Neural cell (in vitro differentiated cells): ENCODE measurements around the gene BST2. TPM values are rescaled to one million over a fixed set of nuclear protein-coding genes. Genes with fewer than 3 reads are reported as not detected.

Source experiments
- H2AFZ ChIP-seq: fragments of 200-600, 300-800 bp; sonication (generic), shearing (Covaris generic); 2 replicates; pipeline ENCODE4 v1.6.0; 2014; ENCODE audit warnings: low read depth, mild to moderate bottlenecking, antibody characterized with exemption, low read length, moderate library complexity
- H3F3A ChIP-seq: fragments of 200-600 bp; shearing (Covaris generic); 2 replicates; pipeline ENCODE4 v1.6.1; 2016; ENCODE audit warnings: mild to moderate bottlenecking, moderate library complexity, mixed read lengths, antibody characterized with exemption, low read length; ENCODE audit not compliant: insufficient read depth, poor library complexity, severe bottlenecking
- H3K27ac ChIP-seq: fragments of 200-600, 300-800 bp; sonication (generic), shearing (Covaris generic); 2 replicates; pipeline ENCODE4 v1.5.1; 2014; ENCODE audit warnings: mild to moderate bottlenecking, low read length, moderate library complexity
- H3K27me3 ChIP-seq: fragments of 300-800, 200-600 bp; sonication (generic), shearing (Covaris generic); 2 replicates; pipeline ENCODE4 v1.6.0; 2014; ENCODE audit warnings: mild to moderate bottlenecking, low read depth, low read length, moderate library complexity; ENCODE audit not compliant: insufficient read depth
- H3K36me3 ChIP-seq: fragments of 300-800, 200-600 bp; sonication (generic), shearing (Covaris generic); 2 replicates; pipeline ENCODE4 v1.5.1; 2014; ENCODE audit warnings: mild to moderate bottlenecking, antibody characterized with exemption, low read length, moderate library complexity; ENCODE audit not compliant: insufficient read depth
- H3K4me2 ChIP-seq: fragments of 300-800, 200-600 bp; sonication (generic), shearing (Covaris generic); 2 replicates; pipeline ENCODE4 v1.6.0; 2014; ENCODE audit warnings: mild to moderate bottlenecking, low read length
- H3K4me3 ChIP-seq: fragments of 300-800, 200-600 bp; sonication (generic), shearing (Covaris generic); 2 replicates; pipeline ENCODE4 v1.5.1; 2014; ENCODE audit warnings: mild to moderate bottlenecking, low read length, moderate library complexity
- H3K79me2 ChIP-seq: fragments of 200-600 bp; shearing (Covaris generic); replicated peaks from 2 replicates; pipeline ENCODE4 v1.6.0; 2014; ENCODE audit warnings: mild to moderate bottlenecking, low read length, moderate library complexity; ENCODE audit not compliant: insufficient read depth
- H3K9ac ChIP-seq: fragments of 300-800, 200-600 bp; sonication (generic), shearing (Covaris generic); 2 replicates; pipeline ENCODE4 v1.6.1; 2016; ENCODE audit warnings: mild to moderate bottlenecking, low read length, mixed read lengths
- H3K9me2 ChIP-seq: fragments of 200-600 bp; shearing (Covaris generic); 2 replicates; pipeline ENCODE4 v1.6.1; 2016; ENCODE audit warnings: mild to moderate bottlenecking, low read length, mixed read lengths; ENCODE audit not compliant: insufficient read depth
- H3K9me3 ChIP-seq: fragments of 200-600, 300-800 bp; sonication (generic), shearing (Covaris generic); 2 replicates; pipeline ENCODE4 v1.6.1; 2016; ENCODE audit warnings: mild to moderate bottlenecking, mixed run types, low read length, moderate library complexity, mixed read lengths
- H4K20me1 ChIP-seq: fragments of 200-600 bp; shearing (Covaris generic); 2 replicates; pipeline ENCODE4 v1.6.1; 2016; ENCODE audit warnings: mild to moderate bottlenecking, mixed run types; ENCODE audit not compliant: insufficient read depth
- CTCF ChIP-seq: fragments of 450-650 bp; IDR thresholded peaks from 2 replicates; pipeline ENCODE4 v1.5.1; 2014; ENCODE audit warnings: antibody characterized with exemption, mild to moderate bottlenecking, moderate library complexity; ENCODE audit not compliant: poor library complexity, severe bottlenecking
- EP300 ChIP-seq: fragments of 450-650 bp; conservative IDR thresholded peaks from 2 replicates; pipeline ENCODE4 v1.6.1; 2014; ENCODE audit warnings: antibody characterized with exemption, mild to moderate bottlenecking, moderate library complexity; ENCODE audit not compliant: poor library complexity, severe bottlenecking
- EZH2 ChIP-seq: fragments of 200-600, 300-800 bp; shearing (Covaris generic), sonication (generic); IDR thresholded peaks from 2 replicates; pipeline ENCODE4 v1.6.1; 2014; ENCODE audit warnings: antibody characterized with exemption, low read length, borderline replicate concordance, mild to moderate bottlenecking; ENCODE audit not compliant: insufficient read depth, poor library complexity, severe bottlenecking
- MXI1 ChIP-seq: fragments of 450-650 bp; conservative IDR thresholded peaks from 2 replicates; pipeline ENCODE4 v1.6.1; 2014; ENCODE audit warnings: antibody characterized with exemption, mild to moderate bottlenecking; ENCODE audit not compliant: poor library complexity, severe bottlenecking
- POLR2AphosphoS5 ChIP-seq: IDR thresholded peaks from 2 replicates; pipeline ENCODE4 v1.6.1; 2012
- RAD21 ChIP-seq: fragments of 450-650 bp; conservative IDR thresholded peaks from 2 replicates; pipeline ENCODE4 v1.6.1; 2014; ENCODE audit warnings: antibody characterized with exemption, mild to moderate bottlenecking, moderate library complexity
- REST ChIP-seq: IDR thresholded peaks from 2 replicates; pipeline ENCODE4 v1.6.1; 2012; ENCODE audit warnings: borderline replicate concordance
- SMC3 ChIP-seq: fragments of 450-650 bp; conservative IDR thresholded peaks from 2 replicates; pipeline ENCODE4 v1.6.1; 2014; ENCODE audit warnings: antibody characterized with exemption, mild to moderate bottlenecking, moderate library complexity; ENCODE audit not compliant: poor library complexity
- TAF1 ChIP-seq: IDR thresholded peaks from 2 replicates; pipeline ENCODE4 v1.6.1; 2012; ENCODE audit warnings: low read depth
- polyA plus RNA-seq: library from polyadenylated mRNA; depleted of rRNA; stranded (reverse); fragments of >200 nt; gene quantifications from 2 replicates; pipeline ENCODE4 v1.2.3, GENCODE V29; 2014

Gene BST2
- polyA plus RNA-seq, 1 donor from 2014 or later: not detected

DNA sequence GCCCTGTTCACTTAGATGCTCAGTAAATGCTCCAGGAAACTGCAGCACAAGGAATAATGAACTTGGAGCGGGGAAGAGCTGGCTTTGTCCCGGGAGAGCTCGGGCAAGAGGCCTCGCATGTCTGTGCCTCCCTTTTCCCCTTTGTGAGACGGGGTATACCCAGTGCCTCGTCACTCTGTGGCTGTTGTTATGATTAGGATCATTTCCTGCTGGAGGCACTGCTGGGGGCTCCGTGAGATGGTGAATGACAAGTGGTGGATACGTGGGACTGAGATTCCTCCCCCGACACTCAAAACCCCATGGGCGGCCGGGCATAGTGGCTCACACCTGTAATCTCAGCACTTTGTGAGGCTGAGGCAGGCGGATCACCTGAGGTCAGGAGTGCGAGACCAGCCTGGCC is 27.2 kb downstream of the BST2 start (continued):
- no peak for TF ChIP-seq EZH2

DNA sequence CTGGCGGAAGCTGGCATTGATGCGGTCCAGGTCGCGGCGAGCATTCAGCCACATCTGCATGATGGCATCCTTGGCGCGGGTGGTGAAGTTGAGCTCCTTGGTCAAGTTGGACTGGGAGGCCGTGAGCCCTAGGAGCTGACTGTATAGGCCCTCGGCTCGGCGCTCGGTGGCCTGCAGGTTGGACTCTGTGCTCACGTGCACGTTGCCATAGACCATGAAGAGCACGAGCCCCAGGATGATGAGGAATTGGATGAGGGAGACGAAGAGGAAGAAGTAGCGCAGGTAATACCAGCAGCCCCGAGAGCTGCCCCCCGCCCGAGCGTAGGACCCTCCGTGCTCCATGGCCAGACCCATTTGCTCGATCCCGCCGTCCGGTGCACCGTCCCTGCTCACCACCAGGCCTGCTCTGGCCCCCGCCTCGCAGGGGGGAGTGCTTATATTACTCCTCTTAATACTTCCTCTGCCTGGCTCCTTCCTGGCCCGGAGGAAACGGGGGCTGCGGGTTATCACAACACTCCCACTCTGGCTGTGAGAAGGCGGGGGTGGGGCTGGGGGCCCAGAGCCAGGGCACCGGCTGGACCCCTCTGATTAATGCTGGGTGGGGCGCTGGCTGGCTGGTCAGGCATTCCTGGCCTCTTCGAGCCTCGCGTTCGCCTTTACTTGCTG is 28.4 kb downstream of the BST2 start, which contains the start of gene PLVAP:
PLVAP (minus strand) TSS at position 408 of the 666 bp plus-strand sequence; CDS start at position 354, 54 bp downstream.
- Histone ChIP-seq H3K27ac (no peak within 1 kb of the TSS), H3K9ac (no peak within 1 kb of the TSS), H2AFZ (no peak within 1 kb of the TSS), H3K27me3 (no peaks in the 10 kb centered on the region), H3F3A (no peaks in the 10 kb centered on the region), H3K79me2 (no peaks in the 10 kb centered on the region), H3K4me3 (no peak within 1 kb of the TSS), H3K36me3 (no peaks in the 10 kb centered on the region), H3K4me2 (no peak within 1 kb of the TSS), H3K9me2 (no peaks in the 10 kb centered on the region), H3K9me3 (no peaks in the 10 kb centered on the region), H4K20me1 (no peaks in the 10 kb centered on the region)
- no peak for TF ChIP-seq POLR2AphosphoS5
- TF ChIP-seq EZH2: no peak

- Histone ChIP-seq H3K79me2 (no peaks in the 10 kb centered on the region), H3K9me2 (no peaks in the 10 kb centered on the region), H3K9ac (no peak overlapping the region), H3K27me3 (no peaks in the 10 kb centered on the region), H3K4me3 (no peak overlapping the region), H3K4me2 (no peak overlapping the region), H4K20me1 (no peaks in the 10 kb centered on the region), H3K9me3 (no peaks in the 10 kb centered on the region), H3F3A (no peaks in the 10 kb centered on the region), H2AFZ (no peak overlapping the region), H3K36me3 (no peaks in the 10 kb centered on the region), H3K27ac (no peak overlapping the region)
- no peak for TF ChIP-seq EP300
- no peak for TF ChIP-seq POLR2AphosphoS5
- no peak for TF ChIP-seq RAD21
- TF ChIP-seq TAF1: no peak
- TF ChIP-seq REST: no peak
- no peak for TF ChIP-seq MXI1
- TF ChIP-seq SMC3: no peak
- no peak for TF ChIP-seq CTCF
- no peak for TF ChIP-seq EZH2
Measured at GRCh38 chr19:17370026-17370587, 35.3 kb downstream of the BST2 start.
